PC-3 (cell line): ENCODE data around the gene NTN1. TPM values are rescaled to one million over a fixed set of nuclear protein-coding genes. Genes with fewer than 3 reads are reported as not detected.

Experiments used
- ATAC-seq: fragments of 200-7000 bp; cut with Tn5 transposase; 2 replicates; pipeline ENCODE4 v1.9.1; 2020; ENCODE audit warnings: mild to moderate bottlenecking, moderate library complexity
- BruUV-seq: library from RNA; stranded (reverse); fragments of 400-500 nt; replicated peaks from 2 replicates; lab custom pipeline; 2021; lab: Mats Ljungman, UMichigan
- CTCF ChIA-PET: fragments of 300-600 bp; sonication (Branson Sonifier 250); formaldehyde crosslinking; loops from one replicate; lab custom pipeline; 2022; ENCODE audit warnings: antibody characterized with exemption; lab: Charles Lee
- POLR2A ChIA-PET: fragments of 300-600 bp; sonication (Branson Sonifier 250); formaldehyde crosslinking; loops from one replicate; lab custom pipeline; 2022; ENCODE audit warnings: antibody characterized with exemption; ENCODE audit not compliant: unreplicated experiment; lab: Charles Lee
- DNase-seq: peaks from one replicate; pipeline ENCODE4 v3.0.0-alpha.2; 2015
- H2AFZ ChIP-seq: fragments of 300-600 bp; sonication (generic); 2 replicates; pipeline ENCODE4 v1.6.0; 2016; ENCODE audit warnings: antibody characterized with exemption, low read length
- H3F3A ChIP-seq: fragments of 300-600 bp; sonication (generic); one replicate; pipeline ENCODE4 v1.6.0; 2017; ENCODE audit warnings: antibody characterized with exemption, low read length, control low read depth, mild to moderate bottlenecking; ENCODE audit not compliant: unreplicated experiment
- H3K27ac ChIP-seq: fragments of 300-600 bp; sonication (generic); 2 replicates; pipeline ENCODE4 v1.5.1; 2016; ENCODE audit warnings: mild to moderate bottlenecking, low read length
- H3K27me3 ChIP-seq: fragments of 300-600 bp; sonication (generic); 2 replicates; pipeline ENCODE4 v1.6.1; 2016; ENCODE audit warnings: low read length, mixed read lengths
- H3K36me3 ChIP-seq: fragments of 300-600 bp; sonication (generic); 2 replicates; pipeline ENCODE4 v1.6.1; 2016; ENCODE audit warnings: low read depth, mixed run types, low read length, mixed read lengths
- H3K4me1 ChIP-seq: fragments of 300-600 bp; sonication (generic); 2 replicates; pipeline ENCODE4 v1.5.1; 2016; ENCODE audit warnings: low read length; ENCODE audit not compliant: insufficient read depth
- H3K4me2 ChIP-seq: fragments of 300-600 bp; sonication (generic); 2 replicates; pipeline ENCODE4 v1.6.0; 2016; ENCODE audit warnings: low read length
- H3K4me3 ChIP-seq: fragments of 300-600 bp; sonication (generic); 2 replicates; pipeline ENCODE4 v1.5.1; 2016; ENCODE audit warnings: mild to moderate bottlenecking, low read length, mixed read lengths
- H3K79me2 ChIP-seq: fragments of 300-600 bp; sonication (generic); 2 replicates; pipeline ENCODE4 v1.6.1; 2017; ENCODE audit warnings: low read length, mixed read lengths
- H3K9ac ChIP-seq: fragments of 300-600 bp; sonication (generic); 2 replicates; pipeline ENCODE4 v1.6.0; 2016; ENCODE audit warnings: mild to moderate bottlenecking, low read length
- H3K9me2 ChIP-seq: fragments of 300-600 bp; sonication (generic); replicated peaks from 2 replicates; pipeline ENCODE4 v1.6.1; 2016; ENCODE audit warnings: mixed run types, low read length, mixed read lengths
- H3K9me3 ChIP-seq: fragments of 300-600 bp; sonication (generic); 2 replicates; pipeline ENCODE4 v1.6.1; 2016; ENCODE audit warnings: low read length, mixed read lengths
- H4K20me1 ChIP-seq: fragments of 300-600 bp; sonication (generic); 2 replicates; pipeline ENCODE4 v1.6.1; 2016; ENCODE audit warnings: low read length, mixed read lengths
- EZH2 ChIP-seq: fragments of 300-600 bp; sonication (generic); IDR thresholded peaks from one replicate; pipeline ENCODE4 v1.6.1; 2017; ENCODE audit warnings: antibody characterized with exemption, mild to moderate bottlenecking, low read length; ENCODE audit not compliant: unreplicated experiment
- EZH2phosphoT487 ChIP-seq: fragments of 300-600 bp; sonication (generic); IDR thresholded peaks from 2 replicates; pipeline ENCODE4 v1.6.1; 2018; ENCODE audit warnings: mild to moderate bottlenecking, antibody characterized with exemption, low read length, borderline replicate concordance
- intact Hi-C: fragments of 100-400 bp; cut with micrococcal nuclease; formaldehyde crosslinking; loops from 2 replicates; pipeline ENCODE4 v1.9.0; 2023
- total RNA-seq: library from RNA; depleted of rRNA; stranded (reverse); fragments of >200 nt; gene quantifications from 2 replicates; pipeline ENCODE4 v1.2.3, GENCODE V29; 2014
- TF ChIP-seq, protein P1 (sequence below): fragments of 300-600 bp; sonication (generic); conservative IDR thresholded peaks from 2 replicates; pipeline ENCODE4 v1.5.1; 2017; ENCODE audit warnings: antibody characterized with exemption, low read depth, mild to moderate bottlenecking, low read length

Gene NTN1
- total RNA-seq, 1 experiment from 2014 or later = 0.22 TPM

- H3K27ac ChIP-seq = no peak overlapping the region
- TF ChIP-seq EZH2phosphoT487 (no peak), EZH2 (no peak)
- TF ChIP-seq, protein P1, sequence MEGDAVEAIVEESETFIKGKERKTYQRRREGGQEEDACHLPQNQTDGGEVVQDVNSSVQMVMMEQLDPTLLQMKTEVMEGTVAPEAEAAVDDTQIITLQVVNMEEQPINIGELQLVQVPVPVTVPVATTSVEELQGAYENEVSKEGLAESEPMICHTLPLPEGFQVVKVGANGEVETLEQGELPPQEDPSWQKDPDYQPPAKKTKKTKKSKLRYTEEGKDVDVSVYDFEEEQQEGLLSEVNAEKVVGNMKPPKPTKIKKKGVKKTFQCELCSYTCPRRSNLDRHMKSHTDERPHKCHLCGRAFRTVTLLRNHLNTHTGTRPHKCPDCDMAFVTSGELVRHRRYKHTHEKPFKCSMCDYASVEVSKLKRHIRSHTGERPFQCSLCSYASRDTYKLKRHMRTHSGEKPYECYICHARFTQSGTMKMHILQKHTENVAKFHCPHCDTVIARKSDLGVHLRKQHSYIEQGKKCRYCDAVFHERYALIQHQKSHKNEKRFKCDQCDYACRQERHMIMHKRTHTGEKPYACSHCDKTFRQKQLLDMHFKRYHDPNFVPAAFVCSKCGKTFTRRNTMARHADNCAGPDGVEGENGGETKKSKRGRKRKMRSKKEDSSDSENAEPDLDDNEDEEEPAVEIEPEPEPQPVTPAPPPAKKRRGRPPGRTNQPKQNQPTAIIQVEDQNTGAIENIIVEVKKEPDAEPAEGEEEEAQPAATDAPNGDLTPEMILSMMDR = no peak
- intact Hi-C loops = loop anchor here (10.0 kb wide), 1 partner anchor 116 kb away; no protein-coding TSS in a partner anchor
Measured at GRCh38 chr17:9258115-9259015, 237.1 kb downstream of the NTN1 start.

GRCh38 chr17:9259419-9259818 is 238.1 kb downstream of the NTN1 start:
- Histone ChIP-seq H3K36me3 (no peaks in the 10 kb centered on the region), H3K9me2 (no peaks in the 10 kb centered on the region), H3K79me2 (no peaks in the 10 kb centered on the region), H3K27ac (no peak overlapping the region), H2AFZ (no peak overlapping the region), H3K9me3 (no peaks in the 10 kb centered on the region), H3F3A (no peaks in the 10 kb centered on the region), H3K9ac (no peak overlapping the region), H3K4me3 (no peak overlapping the region), H3K4me1 (peaks cover 27% of the 10 kb centered on the region), H3K27me3 (no peaks in the 10 kb centered on the region), H3K4me2 (no peak overlapping the region), H4K20me1 (no peaks in the 10 kb centered on the region)
- POLR2A ChIA-PET = no interaction called here
- no peak for ATAC-seq
- intact Hi-C loops = loop anchor here (10.0 kb wide), 1 partner anchor 115 kb away; no protein-coding TSS in a partner anchor
- DNase-seq = no peak
- BruUV-seq = no TSS peak
- no peak for TF ChIP-seq EZH2phosphoT487
- TF ChIP-seq, protein P1 = no peak
- no peak for TF ChIP-seq EZH2
- CTCF ChIA-PET = no interaction called here

More at GRCh38 chr17:9258115-9259015, 237.1 kb downstream of the NTN1 start:
- DNase-seq (no peak), ATAC-seq (no peak)
- ChIA-PET POLR2A (no interaction called here), CTCF (no interaction called here)
- H4K20me1 ChIP-seq = no peaks in the 10 kb centered on the region
- H3K9me3 ChIP-seq = no peaks in the 10 kb centered on the region
- no peak overlapping the region for H3K4me2 ChIP-seq
- H3K9ac ChIP-seq = no peak overlapping the region
- H3K4me3 ChIP-seq = no peak overlapping the region
- no peaks in the 10 kb centered on the region for H3K27me3 ChIP-seq
- no peaks in the 10 kb centered on the region for H3F3A ChIP-seq
- BruUV-seq = no TSS peak
- no peaks in the 10 kb centered on the region for H3K9me2 ChIP-seq
- peaks cover 27% of the 10 kb centered on the region for H3K4me1 ChIP-seq
- no peaks in the 10 kb centered on the region for H3K79me2 ChIP-seq
- H2AFZ ChIP-seq = no peak overlapping the region
- no peaks in the 10 kb centered on the region for H3K36me3 ChIP-seq
